22Rv1 (cell line): Measurements from ENCODE around the gene LRMDA.

Experiments used
- H3K27ac ChIP-seq: fragments of 450-650 bp; 2 replicates; pipeline ENCODE4 v1.5.1; 2017
- CTCF ChIP-seq: fragments of 450-650 bp; IDR thresholded peaks from 2 replicates; pipeline ENCODE4 v1.5.1; 2017; ENCODE audit warnings: mild to moderate bottlenecking
- ZFX ChIP-seq: fragments of 450-650 bp; IDR thresholded peaks from 2 replicates; pipeline ENCODE4 v1.6.1; 2017; ENCODE audit warnings: antibody characterized with exemption, borderline replicate concordance

The LRMDA gene

GRCh38 chr10:76358743-76359395 lies 927.4 kb downstream of the LRMDA start:
- TF ChIP-seq CTCF = no peak
- no peak for TF ChIP-seq ZFX
- no peak overlapping the region for H3K27ac ChIP-seq

- TF ChIP-seq ZFX = no peak
- TF ChIP-seq CTCF = no peak
Measured at GRCh38 chr10:76375761-76376160, 944.3 kb downstream of the LRMDA start.

GRCh38 chr10:76382381-76382851 lies 951.0 kb downstream of the LRMDA start:
- H3K27ac ChIP-seq = no peak overlapping the region
- TF ChIP-seq ZFX (no peak), CTCF (no peak)

More at GRCh38 chr10:76375761-76376160, 944.3 kb downstream of the LRMDA start:
- H3K27ac ChIP-seq = no peak overlapping the region

GRCh38 chr10:76388321-76389023 lies 957.0 kb downstream of the LRMDA start:
- no peak for TF ChIP-seq ZFX
- TF ChIP-seq CTCF = no peak
- no peak overlapping the region for H3K27ac ChIP-seq

GRCh38 chr10:76393875-76394706 lies 962.7 kb downstream of the LRMDA start:
- H3K27ac ChIP-seq = no peak overlapping the region
- TF ChIP-seq ZFX (no peak), CTCF (no peak)

GRCh38 chr10:76394707-76395042 lies 963.3 kb downstream of the LRMDA start:
- TF ChIP-seq CTCF = no peak
- no peak for TF ChIP-seq ZFX
- H3K27ac ChIP-seq = no peak overlapping the region

GRCh38 chr10:76395251-76395650 lies 963.8 kb downstream of the LRMDA start:
- TF ChIP-seq ZFX (no peak), CTCF (no peak)
- no peak overlapping the region for H3K27ac ChIP-seq
